OCI-LY3 (cell line): ENCODE results near the gene ESRRG.

ENCODE experiments used
- H2AFZ ChIP-seq: fragments of 200-600, 300-600 bp; shearing (Covaris generic); 2 replicates; pipeline ENCODE4 v1.6.0; 2014; ENCODE audit warnings: antibody characterized with exemption, low read depth, low read length
- H3K27ac ChIP-seq: fragments of 200-600, 300-600 bp; sonication (generic); 2 replicates; pipeline ENCODE4 v1.5.1; 2014; ENCODE audit warnings: mild to moderate bottlenecking, low read length, moderate library complexity, mixed read lengths
- H3K27me3 ChIP-seq: fragments of 200-600, 300-600 bp; sonication (generic); 2 replicates; pipeline ENCODE4 v1.6.1; 2014; ENCODE audit warnings: low read depth, low read length, mixed read lengths
- H3K36me3 ChIP-seq: fragments of 200-600, 300-600 bp; sonication (generic); replicated peaks from 2 replicates; pipeline ENCODE3; 2014; ENCODE audit warnings: low read depth, low read length, mixed read lengths
- H3K4me1 ChIP-seq: fragments of 300-600, 200-600 bp; sonication (generic); 2 replicates; pipeline ENCODE4 v1.6.1; 2014; ENCODE audit warnings: low read length, mixed read lengths
- H3K4me2 ChIP-seq: fragments of 200-600, 300-600 bp; sonication (generic); 2 replicates; pipeline ENCODE4 v1.6.1; 2014; ENCODE audit warnings: low read length, mixed read lengths
- H3K4me3 ChIP-seq: fragments of 300-600, 200-600 bp; sonication (generic); 2 replicates; pipeline ENCODE4 v1.5.1; 2014; ENCODE audit warnings: antibody characterized with exemption, mild to moderate bottlenecking, low read length, moderate library complexity
- H3K79me2 ChIP-seq: fragments of 300-600, 200-600 bp; shearing (Covaris generic); 2 replicates; pipeline ENCODE4 v1.6.1; 2014; ENCODE audit warnings: mild to moderate bottlenecking, low read length, mixed read lengths
- H3K9ac ChIP-seq: fragments of 300-600, 200-600 bp; shearing (Covaris generic); 2 replicates; pipeline ENCODE4 v1.6.0; 2014; ENCODE audit warnings: mild to moderate bottlenecking, low read length, moderate library complexity
- H3K9me3 ChIP-seq: fragments of 200-600, 300-600 bp; shearing (Covaris generic); 2 replicates; pipeline ENCODE4 v1.6.1; 2014; ENCODE audit warnings: low read length, mixed read lengths; ENCODE audit not compliant: insufficient read depth
- H4K20me1 ChIP-seq: fragments of 200-600, 300-600 bp; sonication (generic); 2 replicates; pipeline ENCODE4 v1.6.1; 2016; ENCODE audit warnings: low read length, mixed read lengths; ENCODE audit not compliant: insufficient read depth
- EZH2phosphoT487 ChIP-seq: fragments of 200-600 bp; shearing (Covaris generic); IDR thresholded peaks from 2 replicates; pipeline ENCODE4 v1.6.1; 2018; ENCODE audit warnings: antibody characterized with exemption, mixed run types, low read depth
- TF ChIP-seq, protein P1 (sequence below): fragments of 200-600, 300-600 bp; sonication (generic); IDR thresholded peaks from 2 replicates; pipeline ENCODE4 v1.5.1; 2014; ENCODE audit warnings: antibody characterized with exemption, low read length, low read depth

The ESRRG gene

DNA sequence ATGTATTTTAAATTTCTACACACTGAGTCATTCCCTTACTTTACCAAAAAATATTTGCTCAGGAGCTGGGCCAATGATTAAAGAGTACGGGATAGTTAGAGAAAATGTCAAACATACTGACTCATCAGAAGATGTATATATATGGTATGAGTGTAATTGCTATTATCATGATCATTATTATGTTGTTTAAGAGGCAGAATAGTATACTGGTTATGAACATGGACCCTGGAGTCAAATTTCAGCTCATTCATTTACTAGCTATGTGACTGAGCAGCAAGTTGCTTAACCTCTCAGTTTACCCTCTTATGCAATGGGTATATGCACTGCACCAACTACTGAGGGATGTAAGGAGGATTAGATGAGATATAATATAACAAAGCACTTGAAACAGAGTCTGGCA is 258.7 kb downstream of the ESRRG start:
- no peak overlapping the region for H3K4me3 ChIP-seq
- no peak overlapping the region for H3K4me2 ChIP-seq
- H4K20me1 ChIP-seq, result no peaks in the 10 kb centered on the region
- H3K36me3 ChIP-seq, result no peaks in the 10 kb centered on the region
- H3K79me2 ChIP-seq, result no peaks in the 10 kb centered on the region
- no peaks in the 10 kb centered on the region for H3K9me3 ChIP-seq
- no peaks in the 10 kb centered on the region for H3K27me3 ChIP-seq
- no peak overlapping the region for H2AFZ ChIP-seq
- no peak overlapping the region for H3K27ac ChIP-seq
- H3K4me1 ChIP-seq, result no peaks in the 10 kb centered on the region
- TF ChIP-seq, protein P1, sequence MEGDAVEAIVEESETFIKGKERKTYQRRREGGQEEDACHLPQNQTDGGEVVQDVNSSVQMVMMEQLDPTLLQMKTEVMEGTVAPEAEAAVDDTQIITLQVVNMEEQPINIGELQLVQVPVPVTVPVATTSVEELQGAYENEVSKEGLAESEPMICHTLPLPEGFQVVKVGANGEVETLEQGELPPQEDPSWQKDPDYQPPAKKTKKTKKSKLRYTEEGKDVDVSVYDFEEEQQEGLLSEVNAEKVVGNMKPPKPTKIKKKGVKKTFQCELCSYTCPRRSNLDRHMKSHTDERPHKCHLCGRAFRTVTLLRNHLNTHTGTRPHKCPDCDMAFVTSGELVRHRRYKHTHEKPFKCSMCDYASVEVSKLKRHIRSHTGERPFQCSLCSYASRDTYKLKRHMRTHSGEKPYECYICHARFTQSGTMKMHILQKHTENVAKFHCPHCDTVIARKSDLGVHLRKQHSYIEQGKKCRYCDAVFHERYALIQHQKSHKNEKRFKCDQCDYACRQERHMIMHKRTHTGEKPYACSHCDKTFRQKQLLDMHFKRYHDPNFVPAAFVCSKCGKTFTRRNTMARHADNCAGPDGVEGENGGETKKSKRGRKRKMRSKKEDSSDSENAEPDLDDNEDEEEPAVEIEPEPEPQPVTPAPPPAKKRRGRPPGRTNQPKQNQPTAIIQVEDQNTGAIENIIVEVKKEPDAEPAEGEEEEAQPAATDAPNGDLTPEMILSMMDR, result no peak
- TF ChIP-seq EZH2phosphoT487, result no peak
- H3K9ac ChIP-seq, result no peak overlapping the region

DNA sequence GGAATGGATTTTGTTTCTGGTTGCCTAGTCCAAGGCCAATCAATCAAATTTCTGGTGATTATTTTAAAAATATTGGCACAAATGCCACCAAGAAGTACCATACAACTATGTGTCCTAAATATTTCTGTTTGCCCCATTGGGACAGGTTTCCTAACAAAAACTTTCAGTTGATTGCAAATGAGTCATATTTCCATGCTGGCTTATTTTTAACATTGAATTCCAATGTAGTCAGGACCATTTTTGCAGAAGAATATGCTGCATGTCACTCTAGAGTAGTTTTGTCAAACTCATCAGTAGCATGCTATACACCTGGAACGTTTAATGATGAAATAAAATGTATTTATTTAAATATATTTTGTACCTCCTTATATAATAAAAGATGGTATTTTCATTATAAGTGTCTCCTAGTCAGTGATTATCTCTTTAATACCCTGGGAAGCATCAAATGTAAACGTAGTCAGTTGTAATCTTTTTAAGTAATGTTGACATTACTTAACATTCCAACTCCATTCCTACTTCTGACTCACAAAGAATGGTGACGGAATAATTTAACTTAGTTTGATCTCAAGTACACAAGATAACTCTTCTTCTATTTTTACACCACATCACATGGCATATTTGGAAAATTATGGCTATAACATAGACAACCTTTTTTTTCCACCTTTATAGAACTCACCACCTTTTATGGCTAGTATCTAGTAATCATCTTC is 261.0 kb downstream of the ESRRG start:
- Histone ChIP-seq H2AFZ (no peak overlapping the region), H3K36me3 (no peaks in the 10 kb centered on the region), H4K20me1 (no peaks in the 10 kb centered on the region), H3K27me3 (no peaks in the 10 kb centered on the region), H3K79me2 (no peaks in the 10 kb centered on the region), H3K4me1 (no peaks in the 10 kb centered on the region), H3K9ac (no peak overlapping the region), H3K27ac (no peak overlapping the region), H3K9me3 (no peaks in the 10 kb centered on the region), H3K4me3 (no peak overlapping the region), H3K4me2 (no peak overlapping the region)
- TF ChIP-seq, protein P1, result no peak
- no peak for TF ChIP-seq EZH2phosphoT487

DNA sequence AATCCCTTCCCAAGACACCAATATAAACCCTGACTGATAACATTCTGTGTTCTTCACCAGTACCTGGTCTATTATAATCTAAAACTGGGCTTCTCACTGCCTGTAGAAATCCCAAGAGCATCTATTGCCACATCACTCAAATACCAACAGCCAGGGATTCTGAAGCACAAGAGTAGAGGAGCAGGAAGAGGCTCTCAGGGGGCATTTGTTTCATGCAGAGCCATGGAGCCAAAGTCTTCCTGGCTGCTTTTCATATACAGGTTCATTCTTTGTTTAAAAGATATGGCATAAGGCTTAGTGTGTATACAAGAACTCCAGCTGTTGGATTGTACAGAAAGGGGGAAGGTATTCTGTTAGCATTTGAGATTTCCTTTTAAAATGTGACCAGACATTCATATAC is 261.8 kb downstream of the ESRRG start:
- no peaks in the 10 kb centered on the region for H3K4me1 ChIP-seq

DNA sequence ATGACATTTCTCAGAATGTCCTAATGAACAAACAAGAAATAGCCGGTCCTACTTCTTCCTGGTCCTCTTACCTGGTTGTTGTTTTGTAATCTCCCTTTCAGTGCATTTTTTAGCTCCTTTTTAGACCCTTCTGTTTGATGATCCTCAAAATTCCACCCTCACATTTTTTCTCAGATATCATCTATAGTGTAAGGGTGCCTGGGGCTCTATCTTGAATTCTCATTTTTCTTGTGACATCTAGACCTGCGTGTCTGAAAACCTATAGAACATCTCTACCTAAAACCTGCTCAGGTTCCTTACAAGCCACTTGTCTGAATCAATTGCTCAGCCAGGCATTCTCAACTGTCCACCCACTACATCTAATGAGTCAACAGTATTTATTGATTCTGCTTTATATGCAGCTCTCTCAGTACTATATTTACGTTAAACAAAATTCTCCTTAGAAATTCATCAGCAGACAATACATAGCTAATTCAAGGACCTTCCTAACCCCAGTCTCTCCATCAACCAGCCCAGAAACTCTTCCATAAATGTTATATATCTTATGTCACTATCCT is 263.5 kb downstream of the ESRRG start:
- H3K4me3 ChIP-seq, result no peak overlapping the region
- H4K20me1 ChIP-seq, result no peaks in the 10 kb centered on the region
- no peaks in the 10 kb centered on the region for H3K79me2 ChIP-seq
- no peak overlapping the region for H3K4me2 ChIP-seq
- no peak for TF ChIP-seq EZH2phosphoT487
- TF ChIP-seq, protein P1, result no peak
- H2AFZ ChIP-seq, result no peak overlapping the region
- H3K27ac ChIP-seq, result no peak overlapping the region
- H3K9ac ChIP-seq, result no peak overlapping the region
- H3K27me3 ChIP-seq, result no peaks in the 10 kb centered on the region
- no peaks in the 10 kb centered on the region for H3K9me3 ChIP-seq
- no peaks in the 10 kb centered on the region for H3K4me1 ChIP-seq
- no peaks in the 10 kb centered on the region for H3K36me3 ChIP-seq

More for the DNA sequence above, 261.8 kb downstream of the ESRRG start:
- H3K79me2 ChIP-seq, result no peaks in the 10 kb centered on the region
- no peak overlapping the region for H2AFZ ChIP-seq
- H3K4me2 ChIP-seq, result no peak overlapping the region
- no peaks in the 10 kb centered on the region for H3K36me3 ChIP-seq
- no peaks in the 10 kb centered on the region for H3K9me3 ChIP-seq
- no peak overlapping the region for H3K9ac ChIP-seq
- H3K27me3 ChIP-seq, result no peaks in the 10 kb centered on the region
- no peak overlapping the region for H3K27ac ChIP-seq
- H4K20me1 ChIP-seq, result no peaks in the 10 kb centered on the region
- TF ChIP-seq, protein P1, result no peak
- no peak for TF ChIP-seq EZH2phosphoT487
- H3K4me3 ChIP-seq, result no peak overlapping the region
